Naive B cell (primary cell): ENCODE data around the gene CNOT1. TPM values are rescaled to one million over a fixed set of nuclear protein-coding genes. Genes with fewer than 3 reads are reported as not detected.

Source experiments
- ATAC-seq, 2 donors: fragments of 150-1000 bp; cut with Tn5 transposase; 2 replicates each; pipeline ENCODE4 v1.10.0; 2021; ENCODE audit warnings: low read depth in 2 of 2, mild to moderate bottlenecking in 2 of 2, moderate library complexity in 2 of 2
- DNase-seq: peaks from one replicate; pipeline ENCODE4 v3.0.0; 2022
- H3K27ac Mint-ChIP-seq, 6 donors: one replicate each; pipeline ENCODE4 v1.8.0; 2020 to 2022; ENCODE audit warnings: mild to moderate bottlenecking in 6 of 6, mixed read lengths in 6 of 6, moderate library complexity in 5 of 6, inconsistent platforms in 2 of 6
- H3K27me3 Mint-ChIP-seq, 3 donors: one replicate each; pipeline ENCODE4 v1.8.0; 2021 to 2022; ENCODE audit warnings: mixed read lengths in 3 of 3, mild to moderate bottlenecking in 1 of 3
- H3K36me3 Mint-ChIP-seq, 2 donors: one replicate each; pipeline ENCODE4 v1.8.0; 2020 to 2022; ENCODE audit warnings: mixed read lengths in 2 of 2, inconsistent platforms in 1 of 2, mild to moderate bottlenecking in 1 of 2
- H3K4me1 Mint-ChIP-seq, 3 donors: one replicate each; pipeline ENCODE4 v1.8.0; 2020 to 2022; ENCODE audit warnings: mixed read lengths in 3 of 3, inconsistent platforms in 1 of 3, mild to moderate bottlenecking in 1 of 3, moderate library complexity in 1 of 3
- H3K4me3 Mint-ChIP-seq, 8 donors: one replicate each; pipeline ENCODE4 v1.8.0; 2020 to 2022; ENCODE audit warnings: mild to moderate bottlenecking in 8 of 8, mixed read lengths in 8 of 8, moderate library complexity in 8 of 8, inconsistent platforms in 2 of 8
- H3K9me3 Mint-ChIP-seq, 7 donors: one replicate each; pipeline ENCODE4 v1.8.0; 2020 to 2022; ENCODE audit warnings: mixed read lengths in 7 of 7, mild to moderate bottlenecking in 5 of 7, inconsistent platforms in 2 of 7, moderate library complexity in 1 of 7
- polyA plus RNA-seq, 6 donors: library from polyadenylated mRNA; unstranded; fragments of 300-500 nt; fragmentation: Illumina TruSeq; gene quantifications; one replicate each; pipeline ENCODE4 v1.2.3, GENCODE V29; 2021; ENCODE audit warnings: low read depth in 6 of 6

The CNOT1 gene
- polyA plus RNA-seq, 6 donors from 2014 or later = 79.4 to 161 (median 108) TPM

GRCh38 chr16:58515871-58516767, 113.5 kb downstream of the CNOT1 start:
- DNase-seq = peak; percentile 47
- H3K27me3 Mint-ChIP-seq = no peaks in the 10 kb centered on the region
- peak overlapping the region; percentile 84 to 97 (median 94) for H3K4me3 Mint-ChIP-seq
- no peaks in the 10 kb centered on the region for H3K9me3 Mint-ChIP-seq
- peaks cover 0 to 11% of the 10 kb centered on the region in 2 donors for H3K36me3 Mint-ChIP-seq
- peaks cover 13 to 27% (median 23%) of the 10 kb centered on the region in 3 donors for H3K4me1 Mint-ChIP-seq
- H3K27ac Mint-ChIP-seq = peak overlapping the region in 1 of 6 donors; percentile 85
- ATAC-seq = peak; percentile 74

GRCh38 chr16:58515125-58515870, 114.3 kb downstream of the CNOT1 start, which contains the start of gene SETD6:
TSS of gene SETD6 (plus strand) at chr16:58515517. CDS start at chr16:58515538, 21 bp downstream.
- no peaks in the 10 kb centered on the region for H3K9me3 Mint-ChIP-seq
- ATAC-seq (peak; percentile 66 to 74), DNase-seq (peak; percentile 68)
- H3K36me3 Mint-ChIP-seq = peaks cover 0 to 11% of the 10 kb centered on the region in 2 donors
- H3K4me3 Mint-ChIP-seq = peak within 1 kb of the TSS; percentile 84 to 97 (median 94)
- H3K4me1 Mint-ChIP-seq = peaks cover 13 to 27% (median 23%) of the 10 kb centered on the region in 3 donors
- H3K27ac Mint-ChIP-seq = peak within 1 kb of the TSS; percentile 79 to 96 (median 88)
- no peaks in the 10 kb centered on the region for H3K27me3 Mint-ChIP-seq

- Mint-ChIP-seq H3K36me3 (peaks cover 0 to 7% of the 10 kb centered on the region in 2 donors), H3K4me1 (peaks cover 13 to 27% (median 23%) of the 10 kb centered on the region in 3 donors), H3K4me3 (peak overlapping the region in 1 of 8 donors; percentile 95), H3K27me3 (no peaks in the 10 kb centered on the region), H3K9me3 (no peaks in the 10 kb centered on the region), H3K27ac (peak overlapping the region in 3 of 6 donors; percentile 1 to 28 (median 7))
- no peak for DNase-seq
- ATAC-seq = no peak
Observed at GRCh38 chr16:58513874-58514273, 115.8 kb downstream of the CNOT1 start.

- Mint-ChIP-seq H3K27me3 (peaks cover 0 to 3% (median 0%) of the 10 kb centered on the region in 3 donors), H3K4me3 (peak overlapping the region in 3 of 8 donors; percentile 53 to 95 (median 81)), H3K36me3 (no peaks in the 10 kb centered on the region), H3K4me1 (peaks cover 13 to 25% (median 20%) of the 10 kb centered on the region in 3 donors), H3K27ac (peak overlapping the region in 3 of 6 donors; percentile 21 to 54 (median 44)), H3K9me3 (no peaks in the 10 kb centered on the region)
- ATAC-seq = peak; percentile 29 to 50
- DNase-seq = peak; percentile 69
Observed at GRCh38 chr16:58511933-58512815, 117.5 kb downstream of the CNOT1 start.

GRCh38 chr16:58510776-58511628, 118.6 kb downstream of the CNOT1 start:
- Mint-ChIP-seq H3K9me3 (no peaks in the 10 kb centered on the region), H3K36me3 (no peaks in the 10 kb centered on the region), H3K4me3 (peak overlapping the region in 1 of 8 donors; percentile 6), H3K27ac (peak overlapping the region in 2 of 6 donors; percentile 38 to 73), H3K27me3 (peaks cover 0 to 5% (median 0%) of the 10 kb centered on the region in 3 donors), H3K4me1 (peaks cover 9 to 23% (median 9%) of the 10 kb centered on the region in 3 donors)
- DNase-seq = no peak
- ATAC-seq = no peak

- H3K36me3 Mint-ChIP-seq = no peaks in the 10 kb centered on the region
- no peaks in the 10 kb centered on the region for H3K9me3 Mint-ChIP-seq
- H3K4me3 Mint-ChIP-seq = peak overlapping the region in 1 of 8 donors; percentile 72
- H3K4me1 Mint-ChIP-seq = peaks cover 8 to 23% (median 9%) of the 10 kb centered on the region in 3 donors
- DNase-seq (no peak), ATAC-seq (no peak)
- H3K27me3 Mint-ChIP-seq = peaks cover 0 to 5% (median 0%) of the 10 kb centered on the region in 3 donors
- H3K27ac Mint-ChIP-seq = peak overlapping the region in 3 of 6 donors; percentile 38 to 73 (median 67)
Observed at GRCh38 chr16:58510097-58510775, 119.4 kb downstream of the CNOT1 start.

- H3K27ac Mint-ChIP-seq = no peak overlapping the region
- no peak for ATAC-seq
- no peak for DNase-seq
- H3K9me3 Mint-ChIP-seq = no peaks in the 10 kb centered on the region
- H3K4me3 Mint-ChIP-seq = peak overlapping the region in 1 of 8 donors; percentile 72
- no peaks in the 10 kb centered on the region for H3K36me3 Mint-ChIP-seq
- H3K27me3 Mint-ChIP-seq = peaks cover 0 to 5% (median 0%) of the 10 kb centered on the region in 3 donors
- peaks cover 2 to 16% (median 4%) of the 10 kb centered on the region in 3 donors for H3K4me1 Mint-ChIP-seq
Observed at GRCh38 chr16:58509256-58510096, 120.2 kb downstream of the CNOT1 start.

GRCh38 chr16:58508671-58509251, 120.9 kb downstream of the CNOT1 start:
- Mint-ChIP-seq H3K27ac (no peak overlapping the region), H3K4me1 (peaks cover 2 to 16% (median 4%) of the 10 kb centered on the region in 3 donors), H3K36me3 (no peaks in the 10 kb centered on the region), H3K27me3 (peaks cover 0 to 11% (median 0%) of the 10 kb centered on the region in 3 donors), H3K9me3 (no peaks in the 10 kb centered on the region), H3K4me3 (no peak overlapping the region)
- ATAC-seq (no peak), DNase-seq (no peak)

- Mint-ChIP-seq H3K36me3 (no peaks in the 10 kb centered on the region), H3K27me3 (peaks cover 0 to 16% (median 5%) of the 10 kb centered on the region in 3 donors), H3K9me3 (no peaks in the 10 kb centered on the region), H3K4me1 (peaks cover 2 to 18% (median 4%) of the 10 kb centered on the region in 3 donors), H3K27ac (no peak overlapping the region), H3K4me3 (no peak overlapping the region)
- ATAC-seq = no peak
- DNase-seq = no peak
Observed at GRCh38 chr16:58507963-58508670, 121.5 kb downstream of the CNOT1 start.
